ENCODE results near the gene USP8. TPM values are rescaled to one million over a fixed set of nuclear protein-coding genes. Genes with fewer than 3 reads are reported as not detected.

USP8 gene
- total and polyA plus RNA-seq, 4 donors: 20.4 to 42.8 (median 32.5) TPM

DNA sequence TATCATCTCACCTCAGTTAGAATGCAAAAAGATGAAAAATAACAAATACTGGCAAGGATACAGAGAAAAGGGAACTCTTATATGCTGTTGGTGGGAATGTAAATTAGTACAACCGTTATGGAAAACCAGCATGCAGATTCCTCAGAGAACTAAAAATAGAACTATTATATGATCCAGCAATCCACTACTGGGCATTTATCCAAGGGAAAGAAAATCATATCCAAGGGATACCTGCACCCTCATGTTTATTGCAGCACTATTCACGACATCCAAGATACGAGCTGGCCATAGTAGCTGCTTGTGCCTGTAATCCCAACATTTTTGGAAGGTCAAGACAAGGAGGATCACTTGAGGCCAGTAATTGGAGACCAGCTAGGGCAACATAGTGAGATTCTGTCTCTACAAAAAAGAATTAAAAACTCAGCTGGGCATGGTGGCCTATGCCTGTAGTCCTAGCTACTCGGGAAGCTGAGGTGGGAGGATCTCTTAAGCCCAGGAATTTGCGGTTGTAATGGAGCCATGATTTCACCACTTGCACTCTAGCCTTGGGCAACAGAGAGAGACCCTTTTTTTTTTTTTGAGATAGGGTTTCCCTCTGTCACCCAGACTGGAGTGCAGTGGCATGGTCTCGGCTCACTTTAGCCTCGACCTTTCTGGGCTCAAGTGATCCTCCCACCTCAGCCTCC, 95.7 kb downstream of the USP8 start:
- TF ChIP-seq, protein P1, sequence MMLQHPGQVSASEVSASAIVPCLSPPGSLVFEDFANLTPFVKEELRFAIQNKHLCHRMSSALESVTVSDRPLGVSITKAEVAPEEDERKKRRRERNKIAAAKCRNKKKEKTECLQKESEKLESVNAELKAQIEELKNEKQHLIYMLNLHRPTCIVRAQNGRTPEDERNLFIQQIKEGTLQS (IDR thresholded peaks at IDR 0.05): no peak
- TF ChIP-seq JUND (IDR thresholded peaks at IDR 0.05): no peak
- no peak for TF ChIP-seq SP1 (IDR thresholded peaks at IDR 0.05)
- TF ChIP-seq, protein P2, sequence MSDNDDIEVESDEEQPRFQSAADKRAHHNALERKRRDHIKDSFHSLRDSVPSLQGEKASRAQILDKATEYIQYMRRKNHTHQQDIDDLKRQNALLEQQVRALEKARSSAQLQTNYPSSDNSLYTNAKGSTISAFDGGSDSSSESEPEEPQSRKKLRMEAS (IDR thresholded peaks at IDR 0.05): no peak
- TF ChIP-seq, protein P3, sequence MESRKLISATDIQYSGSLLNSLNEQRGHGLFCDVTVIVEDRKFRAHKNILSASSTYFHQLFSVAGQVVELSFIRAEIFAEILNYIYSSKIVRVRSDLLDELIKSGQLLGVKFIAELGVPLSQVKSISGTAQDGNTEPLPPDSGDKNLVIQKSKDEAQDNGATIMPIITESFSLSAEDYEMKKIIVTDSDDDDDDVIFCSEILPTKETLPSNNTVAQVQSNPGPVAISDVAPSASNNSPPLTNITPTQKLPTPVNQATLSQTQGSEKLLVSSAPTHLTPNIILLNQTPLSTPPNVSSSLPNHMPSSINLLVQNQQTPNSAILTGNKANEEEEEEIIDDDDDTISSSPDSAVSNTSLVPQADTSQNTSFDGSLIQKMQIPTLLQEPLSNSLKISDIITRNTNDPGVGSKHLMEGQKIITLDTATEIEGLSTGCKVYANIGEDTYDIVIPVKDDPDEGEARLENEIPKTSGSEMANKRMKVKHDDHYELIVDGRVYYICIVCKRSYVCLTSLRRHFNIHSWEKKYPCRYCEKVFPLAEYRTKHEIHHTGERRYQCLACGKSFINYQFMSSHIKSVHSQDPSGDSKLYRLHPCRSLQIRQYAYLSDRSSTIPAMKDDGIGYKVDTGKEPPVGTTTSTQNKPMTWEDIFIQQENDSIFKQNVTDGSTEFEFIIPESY (IDR thresholded peaks at IDR 0.05): no peak
- TF ChIP-seq FOXA2 (IDR thresholded peaks at IDR 0.05): no peak
- TF ChIP-seq NR2F2 (IDR thresholded peaks at IDR 0.05): no peak
- Histone ChIP-seq H3K9me3 (ENCODE audit: control insufficient read depth in 4 of 4, low read length in 3 of 4) (no peaks in the 10 kb centered on the region), H3K4me3 (ENCODE audit: low read depth in 1 of 3, low read length in 3 of 3) (no peak overlapping the region), H3K27ac (ENCODE audit: low read depth in 1 of 2, low read length in 2 of 2) (no peak overlapping the region), H3K36me3 (ENCODE audit: control insufficient read depth in 4 of 4, insufficient read depth in 3 of 4, low read depth in 1 of 4, low read length in 3 of 4) (no peaks in the 10 kb centered on the region), H3K9ac (ENCODE audit: low read depth in 1 of 2, low read length in 2 of 2) (no peak overlapping the region), H3K27me3 (ENCODE audit: control insufficient read depth in 4 of 4, insufficient read depth in 4 of 4, low read length in 3 of 4) (no peaks in the 10 kb centered on the region), H3K4me1 (ENCODE audit: control insufficient read depth in 4 of 4, insufficient read depth in 4 of 4, low read length in 3 of 4) (no peaks in the 10 kb centered on the region)
- DNase-seq (ENCODE audit: low spot score): no peak
- 90% methylated on average over 7 of the region's 7 CpGs for WGBS

DNA sequence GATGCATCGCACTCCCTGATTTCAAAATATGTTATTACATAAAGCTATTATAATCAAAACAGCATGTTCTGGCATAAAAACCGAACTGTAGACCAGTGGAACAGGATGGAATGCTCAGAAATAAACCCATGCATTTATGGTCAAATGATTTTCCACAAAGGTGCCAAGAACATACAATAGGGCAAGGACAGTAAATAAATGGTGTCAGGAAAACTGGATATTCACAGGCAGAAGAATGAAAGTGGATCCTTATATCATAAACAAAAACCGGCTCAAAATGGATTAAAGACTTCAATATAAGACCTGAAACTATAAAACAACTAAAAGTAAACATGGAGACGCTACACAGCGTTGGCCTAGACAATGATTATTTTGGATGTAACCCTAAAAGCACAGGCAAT, 99.6 kb downstream of the USP8 start:
- Histone ChIP-seq H3K4me3 (ENCODE audit: low read depth in 1 of 3, low read length in 3 of 3) (no peak overlapping the region), H3K27ac (ENCODE audit: low read depth in 1 of 2, low read length in 2 of 2) (no peak overlapping the region), H3K27me3 (ENCODE audit: control insufficient read depth in 4 of 4, insufficient read depth in 4 of 4, low read length in 3 of 4) (no peaks in the 10 kb centered on the region), H3K9me3 (ENCODE audit: control insufficient read depth in 4 of 4, low read length in 3 of 4) (no peaks in the 10 kb centered on the region), H3K36me3 (ENCODE audit: control insufficient read depth in 4 of 4, insufficient read depth in 3 of 4, low read depth in 1 of 4, low read length in 3 of 4) (no peaks in the 10 kb centered on the region), H3K9ac (ENCODE audit: low read depth in 1 of 2, low read length in 2 of 2) (no peak overlapping the region), H3K4me1 (ENCODE audit: control insufficient read depth in 4 of 4, insufficient read depth in 4 of 4, low read length in 3 of 4) (no peaks in the 10 kb centered on the region)
- TF ChIP-seq JUND (IDR thresholded peaks at IDR 0.05) (no peak), FOXA2 (IDR thresholded peaks at IDR 0.05) (no peak), NR2F2 (IDR thresholded peaks at IDR 0.05) (no peak), FOXA1 (IDR thresholded peaks at IDR 0.05) (no peak), SP1 (IDR thresholded peaks at IDR 0.05) (no peak)
- TF ChIP-seq, protein P3 (IDR thresholded peaks at IDR 0.05): no peak
- no peak for DNase-seq (ENCODE audit: low spot score)
- WGBS: 69% methylated on average over 5 of the region's 5 CpGs

DNA sequence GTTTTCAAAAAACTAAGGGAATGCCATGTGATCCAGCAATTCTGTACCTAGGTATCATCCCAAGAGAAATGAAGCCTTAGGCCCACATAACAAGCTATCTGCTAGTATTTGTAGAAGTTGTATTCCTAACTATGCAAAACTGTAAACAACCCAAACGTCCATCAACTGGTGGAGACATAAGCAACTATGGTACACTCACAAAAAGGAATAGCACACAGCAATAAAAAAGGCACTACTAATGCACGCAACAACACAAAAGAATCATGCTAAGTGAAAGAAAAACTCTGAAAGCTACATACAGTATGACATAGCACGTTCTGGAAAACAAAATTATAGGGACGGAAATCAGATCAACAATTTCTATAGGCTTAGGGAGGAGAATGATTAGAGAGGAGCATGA, 107.0 kb downstream of the USP8 start:
- 92% methylated on average over 4 of the region's 4 CpGs for WGBS
- Histone ChIP-seq H3K27me3 (ENCODE audit: control insufficient read depth in 4 of 4, insufficient read depth in 4 of 4, low read length in 3 of 4) (no peaks in the 10 kb centered on the region), H3K27ac (ENCODE audit: low read depth in 1 of 2, low read length in 2 of 2) (no peak overlapping the region), H3K4me1 (ENCODE audit: control insufficient read depth in 4 of 4, insufficient read depth in 4 of 4, low read length in 3 of 4) (no peaks in the 10 kb centered on the region), H3K9ac (ENCODE audit: low read depth in 1 of 2, low read length in 2 of 2) (no peak overlapping the region), H3K36me3 (ENCODE audit: control insufficient read depth in 4 of 4, insufficient read depth in 3 of 4, low read depth in 1 of 4, low read length in 3 of 4) (peaks cover 0 to 1% (median 0%) of the 10 kb centered on the region in 4 donors), H3K4me3 (ENCODE audit: low read depth in 1 of 3, low read length in 3 of 3) (no peak overlapping the region), H3K9me3 (ENCODE audit: control insufficient read depth in 4 of 4, low read length in 3 of 4) (no peaks in the 10 kb centered on the region)
- DNase-seq (ENCODE audit: low spot score): no peak
- no peak for TF ChIP-seq HNF4G (IDR thresholded peaks at IDR 0.05)
- no peak for TF ChIP-seq NR2F2 (IDR thresholded peaks at IDR 0.05)
- TF ChIP-seq, protein P4, sequence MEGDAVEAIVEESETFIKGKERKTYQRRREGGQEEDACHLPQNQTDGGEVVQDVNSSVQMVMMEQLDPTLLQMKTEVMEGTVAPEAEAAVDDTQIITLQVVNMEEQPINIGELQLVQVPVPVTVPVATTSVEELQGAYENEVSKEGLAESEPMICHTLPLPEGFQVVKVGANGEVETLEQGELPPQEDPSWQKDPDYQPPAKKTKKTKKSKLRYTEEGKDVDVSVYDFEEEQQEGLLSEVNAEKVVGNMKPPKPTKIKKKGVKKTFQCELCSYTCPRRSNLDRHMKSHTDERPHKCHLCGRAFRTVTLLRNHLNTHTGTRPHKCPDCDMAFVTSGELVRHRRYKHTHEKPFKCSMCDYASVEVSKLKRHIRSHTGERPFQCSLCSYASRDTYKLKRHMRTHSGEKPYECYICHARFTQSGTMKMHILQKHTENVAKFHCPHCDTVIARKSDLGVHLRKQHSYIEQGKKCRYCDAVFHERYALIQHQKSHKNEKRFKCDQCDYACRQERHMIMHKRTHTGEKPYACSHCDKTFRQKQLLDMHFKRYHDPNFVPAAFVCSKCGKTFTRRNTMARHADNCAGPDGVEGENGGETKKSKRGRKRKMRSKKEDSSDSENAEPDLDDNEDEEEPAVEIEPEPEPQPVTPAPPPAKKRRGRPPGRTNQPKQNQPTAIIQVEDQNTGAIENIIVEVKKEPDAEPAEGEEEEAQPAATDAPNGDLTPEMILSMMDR (IDR thresholded peaks at IDR 0.05; ENCODE audit: low read depth, low read length, missing input control): no peak
- TF ChIP-seq RXRA (IDR thresholded peaks at IDR 0.05): no peak
- TF ChIP-seq YY1 (IDR thresholded peaks at IDR 0.05): no peak
- TF ChIP-seq, protein P2 (IDR thresholded peaks at IDR 0.05): no peak
- TF ChIP-seq RAD21 (IDR thresholded peaks at IDR 0.05): no peak
- TF ChIP-seq FOXA2 (IDR thresholded peaks at IDR 0.05): no peak
- no peak for TF ChIP-seq HNF4A (conservative IDR thresholded peaks at IDR 0.05)
- no peak for TF ChIP-seq GABPA (IDR thresholded peaks at IDR 0.05 in 1 of 2, conservative IDR thresholded peaks at IDR 0.05 in 1 of 2)
- no peak for TF ChIP-seq JUND (IDR thresholded peaks at IDR 0.05)
- TF ChIP-seq, protein P5, sequence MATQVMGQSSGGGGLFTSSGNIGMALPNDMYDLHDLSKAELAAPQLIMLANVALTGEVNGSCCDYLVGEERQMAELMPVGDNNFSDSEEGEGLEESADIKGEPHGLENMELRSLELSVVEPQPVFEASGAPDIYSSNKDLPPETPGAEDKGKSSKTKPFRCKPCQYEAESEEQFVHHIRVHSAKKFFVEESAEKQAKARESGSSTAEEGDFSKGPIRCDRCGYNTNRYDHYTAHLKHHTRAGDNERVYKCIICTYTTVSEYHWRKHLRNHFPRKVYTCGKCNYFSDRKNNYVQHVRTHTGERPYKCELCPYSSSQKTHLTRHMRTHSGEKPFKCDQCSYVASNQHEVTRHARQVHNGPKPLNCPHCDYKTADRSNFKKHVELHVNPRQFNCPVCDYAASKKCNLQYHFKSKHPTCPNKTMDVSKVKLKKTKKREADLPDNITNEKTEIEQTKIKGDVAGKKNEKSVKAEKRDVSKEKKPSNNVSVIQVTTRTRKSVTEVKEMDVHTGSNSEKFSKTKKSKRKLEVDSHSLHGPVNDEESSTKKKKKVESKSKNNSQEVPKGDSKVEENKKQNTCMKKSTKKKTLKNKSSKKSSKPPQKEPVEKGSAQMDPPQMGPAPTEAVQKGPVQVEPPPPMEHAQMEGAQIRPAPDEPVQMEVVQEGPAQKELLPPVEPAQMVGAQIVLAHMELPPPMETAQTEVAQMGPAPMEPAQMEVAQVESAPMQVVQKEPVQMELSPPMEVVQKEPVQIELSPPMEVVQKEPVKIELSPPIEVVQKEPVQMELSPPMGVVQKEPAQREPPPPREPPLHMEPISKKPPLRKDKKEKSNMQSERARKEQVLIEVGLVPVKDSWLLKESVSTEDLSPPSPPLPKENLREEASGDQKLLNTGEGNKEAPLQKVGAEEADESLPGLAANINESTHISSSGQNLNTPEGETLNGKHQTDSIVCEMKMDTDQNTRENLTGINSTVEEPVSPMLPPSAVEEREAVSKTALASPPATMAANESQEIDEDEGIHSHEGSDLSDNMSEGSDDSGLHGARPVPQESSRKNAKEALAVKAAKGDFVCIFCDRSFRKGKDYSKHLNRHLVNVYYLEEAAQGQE (IDR thresholded peaks at IDR 0.05): no peak
- TF ChIP-seq, protein P1 (IDR thresholded peaks at IDR 0.05): no peak
